Astrocyte (in vitro differentiated cells and primary cell): ENCODE measurements around the gene CCDC200. TPM values are rescaled to one million over a fixed set of nuclear protein-coding genes. Genes with fewer than 3 reads are reported as not detected.
"Not testable (repeated sequence)": the region's sequence is repeated elsewhere in the genome, so short reads cannot be mapped to it uniquely, and the experiment has no call there.

ENCODE experiments used
- DNase-seq: peaks from one replicate; pipeline ENCODE4 v3.0.0-alpha.2; 2010; ENCODE audit warnings: low read depth
- FAIRE-seq: peaks from 2 replicates; lab custom pipeline; 2011; peaks lifted over from hg19 to GRCh38; lab: Jason Lieb, UNC
- H2AFZ ChIP-seq: 2 replicates; pipeline ENCODE4 v1.6.0; 2012; ENCODE audit warnings: low read depth, low read length, inconsistent platforms
- H3K27ac ChIP-seq: 2 replicates; pipeline ENCODE4 v1.5.1; 2011; ENCODE audit warnings: low read depth, low read length, inconsistent platforms
- H3K27me3 ChIP-seq: 2 replicates; pipeline ENCODE4 v1.6.0; 2011; ENCODE audit warnings: low read length, inconsistent platforms; ENCODE audit not compliant: insufficient read depth
- H3K36me3 ChIP-seq: 2 replicates; pipeline ENCODE4 v1.5.1; 2011; ENCODE audit warnings: low read length, inconsistent platforms; ENCODE audit not compliant: insufficient read depth
- H3K4me1 ChIP-seq: 2 replicates; pipeline ENCODE4 v1.5.1; 2011; ENCODE audit warnings: low read length, inconsistent platforms; ENCODE audit not compliant: insufficient read depth
- H3K4me2 ChIP-seq: 2 replicates; pipeline ENCODE4 v1.6.0; 2012; ENCODE audit warnings: low read length, inconsistent platforms
- H3K4me3 ChIP-seq: 2 replicates; pipeline ENCODE4 v1.5.1; 2011; ENCODE audit warnings: low read depth, mild to moderate bottlenecking, low read length, inconsistent platforms; ENCODE audit not compliant: insufficient read depth
- H3K79me2 ChIP-seq: 2 replicates; pipeline ENCODE4 v1.6.0; 2012; ENCODE audit warnings: mild to moderate bottlenecking, low read length, inconsistent platforms; ENCODE audit not compliant: insufficient read depth
- H3K9ac ChIP-seq: 2 replicates; pipeline ENCODE4 v1.6.0; 2012; ENCODE audit warnings: mild to moderate bottlenecking, low read length, inconsistent platforms
- H3K9me3 ChIP-seq: 2 replicates; pipeline ENCODE4 v1.5.1; 2012; ENCODE audit warnings: low read depth, mild to moderate bottlenecking, low read length, inconsistent platforms; ENCODE audit not compliant: insufficient read depth
- H4K20me1 ChIP-seq: 2 replicates; pipeline ENCODE4 v1.6.0; 2012; ENCODE audit warnings: low read length, inconsistent platforms; ENCODE audit not compliant: insufficient read depth
- H3K27ac Mint-ChIP-seq: one replicate; pipeline ENCODE4 v1.8.0; 2021; ENCODE audit warnings: mild to moderate bottlenecking, mixed read lengths; ENCODE audit not compliant: unreplicated experiment
- H3K27me3 Mint-ChIP-seq: one replicate; pipeline ENCODE4 v1.8.0; 2021; ENCODE audit warnings: low read depth, mixed read lengths; ENCODE audit not compliant: unreplicated experiment
- H3K36me3 Mint-ChIP-seq: one replicate; pipeline ENCODE4 v1.8.0; 2021; ENCODE audit warnings: low read depth, mixed read lengths; ENCODE audit not compliant: unreplicated experiment
- H3K4me1 Mint-ChIP-seq: one replicate; pipeline ENCODE4 v1.8.0; 2021; ENCODE audit warnings: low read depth, mixed read lengths; ENCODE audit not compliant: unreplicated experiment
- H3K4me3 Mint-ChIP-seq: one replicate; pipeline ENCODE4 v1.8.0; 2021; ENCODE audit warnings: mild to moderate bottlenecking, moderate library complexity, mixed read lengths; ENCODE audit not compliant: unreplicated experiment
- H3K9me3 Mint-ChIP-seq: one replicate; pipeline ENCODE4 v1.8.0; 2021; ENCODE audit warnings: mild to moderate bottlenecking, mixed read lengths; ENCODE audit not compliant: unreplicated experiment
- CTCF ChIP-seq: IDR thresholded peaks from 2 replicates; pipeline ENCODE4 v1.5.1; 2011; ENCODE audit warnings: low read depth, mild to moderate bottlenecking, inconsistent platforms, low read length, moderate library complexity; ENCODE audit not compliant: insufficient read depth
- EZH2 ChIP-seq: IDR thresholded peaks from 2 replicates; pipeline ENCODE4 v1.6.1; 2012; ENCODE audit warnings: mild to moderate bottlenecking, low read length, inconsistent platforms; ENCODE audit not compliant: insufficient read depth
- total RNA-seq: library from RNA; stranded (reverse); gene quantifications from 2 replicates; pipeline ENCODE4 v1.2.1, GENCODE V29; 2021

The CCDC200 gene
- total RNA-seq, 1 donor from 2014 or later: not detected

- peak; percentile 5 for DNase-seq
- Mint-ChIP-seq H3K27ac (peak overlapping the region; percentile 98), H3K4me1 (peaks cover 10% of the 10 kb centered on the region), H3K27me3 (no peaks in the 10 kb centered on the region), H3K4me3 (peak overlapping the region; percentile 94), H3K36me3 (peaks cover 10% of the 10 kb centered on the region), H3K9me3 (no peaks in the 10 kb centered on the region)
- H4K20me1 ChIP-seq: peaks cover 9% of the 10 kb centered on the region
- H3K4me3 ChIP-seq: peak overlapping the region; percentile 83
- TF ChIP-seq EZH2 (no peak), CTCF (no peak)
- peak overlapping the region; percentile 75 for H2AFZ ChIP-seq
- peak overlapping the region; percentile 91 for H3K4me2 ChIP-seq
- H3K4me1 ChIP-seq: peaks cover 11% of the 10 kb centered on the region
- H3K9me3 ChIP-seq: no peaks in the 10 kb centered on the region
- H3K27me3 ChIP-seq: no peaks in the 10 kb centered on the region
- FAIRE-seq: no peak
- H3K9ac ChIP-seq: peak overlapping the region; percentile 91
- peaks cover 22% of the 10 kb centered on the region for H3K36me3 ChIP-seq
- peak overlapping the region; percentile 88 for H3K27ac ChIP-seq
- peaks cover 16% of the 10 kb centered on the region for H3K79me2 ChIP-seq
Observed at GRCh38 chr17:43211123-43211479, 17.3 kb downstream of the CCDC200 start.

- Mint-ChIP-seq H3K4me3 (peak overlapping the region; percentile 94), H3K36me3 (peaks cover 7% of the 10 kb centered on the region), H3K27ac (peak overlapping the region; percentile 98), H3K4me1 (peaks cover 10% of the 10 kb centered on the region), H3K9me3 (no peaks in the 10 kb centered on the region), H3K27me3 (no peaks in the 10 kb centered on the region)
- H3K9ac ChIP-seq: peak overlapping the region; percentile 91
- DNase-seq (no peak), FAIRE-seq (no peak)
- H3K27me3 ChIP-seq: no peaks in the 10 kb centered on the region
- peak overlapping the region; percentile 91 for H3K4me2 ChIP-seq
- peaks cover 22% of the 10 kb centered on the region for H3K36me3 ChIP-seq
- peaks cover 4% of the 10 kb centered on the region for H4K20me1 ChIP-seq
- H2AFZ ChIP-seq: peak overlapping the region; percentile 75
- no peak for TF ChIP-seq CTCF
- TF ChIP-seq EZH2: no peak
- H3K4me3 ChIP-seq: no peak overlapping the region
- H3K4me1 ChIP-seq: peaks cover 11% of the 10 kb centered on the region
- peaks cover 16% of the 10 kb centered on the region for H3K79me2 ChIP-seq
- peak overlapping the region; percentile 88 for H3K27ac ChIP-seq
- no peaks in the 10 kb centered on the region for H3K9me3 ChIP-seq
Observed at GRCh38 chr17:43210576-43210975, 17.8 kb downstream of the CCDC200 start.

- not testable (repeated sequence) for H3K4me1 Mint-ChIP-seq, H3K27me3 ChIP-seq, H3K4me3 Mint-ChIP-seq, H3K4me3 ChIP-seq, H3K9me3 Mint-ChIP-seq, H3K79me2 ChIP-seq, H3K4me2 ChIP-seq, H4K20me1 ChIP-seq, H3K27ac ChIP-seq, FAIRE-seq, H3K9me3 ChIP-seq, H3K27me3 Mint-ChIP-seq, H2AFZ ChIP-seq, H3K27ac Mint-ChIP-seq, H3K9ac ChIP-seq, H3K4me1 ChIP-seq, DNase-seq
- H3K36me3 ChIP-seq: peaks cover 33% of the 10 kb centered on the region
- peaks cover 34% of the 10 kb centered on the region for H3K36me3 Mint-ChIP-seq
Observed at GRCh38 chr17:43203013-43203412, 25.4 kb downstream of the CCDC200 start.
